HG02678 (cell line): ENCODE results near the gene CD44.
A peak's percentile ranks its signal among the peaks of the same experiment; 100 is the strongest.

ENCODE experiments used
- ATAC-seq: cut with Tn5 transposase; IDR thresholded peaks from one replicate; pipeline ENCODE4 v1.9.1; 2021; ENCODE audit warnings: mild to moderate bottlenecking, moderate library complexity; ENCODE audit not compliant: unreplicated experiment

The CD44 gene

DNA sequence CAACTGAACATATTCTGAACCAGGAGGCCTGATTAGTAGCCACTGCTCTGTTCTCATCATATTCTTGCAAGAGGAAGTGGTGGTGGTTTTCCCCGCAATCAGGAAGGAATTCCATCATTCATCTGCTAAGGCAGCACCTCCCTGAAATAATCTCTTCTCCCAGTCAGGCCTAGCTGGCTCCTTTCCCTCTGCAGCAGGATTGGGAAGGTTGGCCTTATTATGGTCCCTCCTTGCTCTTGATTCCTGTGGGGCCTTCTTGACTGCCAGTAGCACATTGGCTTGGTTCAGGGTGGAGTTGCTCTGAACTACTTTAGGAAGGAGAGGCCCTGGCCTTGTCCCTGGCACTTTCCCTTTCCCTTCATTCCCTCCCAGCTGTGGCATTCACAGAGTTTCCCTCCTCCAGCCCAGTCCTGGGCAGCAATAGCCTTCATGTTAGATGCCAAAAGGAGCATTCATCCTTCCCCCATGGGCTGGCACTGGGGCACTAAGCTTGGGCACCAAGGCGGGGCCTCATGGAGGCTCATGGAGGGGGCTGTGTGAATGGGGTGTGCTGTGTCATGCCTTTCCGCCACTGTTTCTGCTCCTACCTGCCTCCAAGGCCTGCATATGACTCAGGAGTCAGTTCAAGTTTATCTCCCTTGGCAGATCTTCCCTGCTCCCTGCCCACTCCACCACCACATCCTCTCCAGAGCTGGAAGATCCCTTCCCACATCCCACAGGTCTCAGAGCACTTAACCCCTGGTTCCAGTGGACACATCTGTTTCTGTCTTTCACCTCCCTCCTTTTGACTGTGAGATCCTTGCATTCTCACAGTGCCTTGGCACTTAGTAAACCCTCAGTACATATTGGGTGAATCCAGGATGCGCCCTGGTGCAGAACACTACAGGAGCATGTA, 27.6 kb upstream of the CD44 start:
- ATAC-seq, result no peak

GRCh38 chr11:35112056-35112845, 26.7 kb upstream of the CD44 start:
- no peak for ATAC-seq

DNA sequence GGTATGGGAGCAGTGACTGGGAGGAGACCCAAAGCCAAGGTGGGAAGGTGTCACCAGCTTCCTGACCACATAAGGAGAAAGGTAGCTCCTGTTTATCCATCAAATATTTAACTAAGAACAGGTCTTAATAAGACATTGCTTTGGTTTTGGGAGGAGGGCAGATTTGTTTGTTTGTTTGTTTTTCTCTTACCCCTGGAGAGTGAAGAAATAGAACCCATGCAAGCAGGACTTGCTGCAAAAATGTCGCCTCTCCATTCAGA, 26.2 kb upstream of the CD44 start:
- ATAC-seq, result no peak

GRCh38 chr11:35114906-35115687, 23.9 kb upstream of the CD44 start:
- ATAC-seq, result peak; percentile 42

GRCh38 chr11:35115688-35116030, 23.3 kb upstream of the CD44 start:
- ATAC-seq, result no peak

GRCh38 chr11:35116245-35116644, 22.7 kb upstream of the CD44 start:
- no peak for ATAC-seq

DNA sequence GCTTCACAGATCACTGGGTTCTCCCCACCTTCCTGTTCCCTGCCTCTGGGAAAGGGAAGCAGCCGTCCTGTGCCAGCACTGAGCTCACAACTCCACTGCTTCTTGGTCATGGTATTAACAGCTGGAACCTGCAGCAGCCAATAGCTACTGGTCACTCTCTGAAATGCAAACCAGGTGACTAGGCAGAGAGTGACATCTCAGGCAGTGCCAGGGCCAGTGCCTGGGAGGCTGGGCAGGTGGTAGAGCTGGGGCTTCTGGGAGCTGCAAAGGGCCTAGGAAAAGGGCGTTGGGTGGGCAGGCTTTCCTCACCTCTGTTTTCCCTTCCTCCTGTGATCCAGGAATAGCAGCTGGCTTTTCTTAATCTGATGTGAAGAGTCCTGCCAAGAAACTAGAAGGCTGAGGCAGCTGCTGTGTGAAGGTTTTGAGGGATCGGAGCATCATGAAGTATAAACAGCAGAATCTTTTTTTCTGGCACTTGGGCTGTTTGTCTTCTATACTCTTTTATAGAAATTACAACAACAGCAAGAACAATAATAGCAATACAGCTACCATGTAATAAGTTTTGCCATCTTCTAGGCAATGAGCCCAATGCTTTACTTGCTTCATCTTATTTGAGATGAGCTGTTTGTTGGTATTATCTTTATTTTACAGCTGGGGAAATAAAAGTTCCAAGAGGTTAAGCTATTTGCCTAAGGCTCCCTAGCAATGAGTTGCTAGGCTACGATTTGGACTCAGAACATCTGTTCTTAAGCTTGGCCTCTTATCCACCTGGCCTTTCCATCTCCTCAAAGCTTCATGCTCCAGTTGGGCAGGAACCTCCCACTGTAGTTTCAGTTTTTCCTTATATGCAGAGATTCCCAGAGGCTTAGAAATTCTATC, 22.0 kb upstream of the CD44 start:
- no peak for ATAC-seq

GRCh38 chr11:35118906-35119305, 20.1 kb upstream of the CD44 start:
- peak; percentile 82 for ATAC-seq

DNA sequence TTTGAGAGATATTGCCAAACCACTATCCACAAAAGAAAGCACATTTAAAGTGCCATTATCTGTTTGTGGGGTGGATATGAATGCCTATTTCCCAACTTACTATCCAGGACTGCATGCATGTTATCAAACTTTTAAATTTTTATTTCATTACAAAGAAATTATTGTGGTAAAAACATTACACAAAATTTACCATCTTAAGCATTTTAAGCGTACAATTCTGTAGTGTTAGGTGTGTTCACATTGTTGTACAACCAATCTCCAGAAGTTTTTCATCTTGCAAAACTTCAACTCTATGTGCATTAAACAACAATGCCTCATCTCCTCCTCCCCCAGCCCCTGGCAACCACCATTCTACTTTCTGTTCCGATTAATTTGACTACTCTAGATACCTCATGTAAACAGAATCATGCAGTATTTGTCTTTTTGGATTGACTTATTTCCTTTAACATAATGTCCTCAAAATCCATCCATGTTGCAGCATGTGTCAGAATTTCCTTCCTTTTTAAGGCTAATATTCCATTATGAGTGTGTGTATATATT, 17.6 kb upstream of the CD44 start:
- peak; percentile 40 for ATAC-seq

DNA sequence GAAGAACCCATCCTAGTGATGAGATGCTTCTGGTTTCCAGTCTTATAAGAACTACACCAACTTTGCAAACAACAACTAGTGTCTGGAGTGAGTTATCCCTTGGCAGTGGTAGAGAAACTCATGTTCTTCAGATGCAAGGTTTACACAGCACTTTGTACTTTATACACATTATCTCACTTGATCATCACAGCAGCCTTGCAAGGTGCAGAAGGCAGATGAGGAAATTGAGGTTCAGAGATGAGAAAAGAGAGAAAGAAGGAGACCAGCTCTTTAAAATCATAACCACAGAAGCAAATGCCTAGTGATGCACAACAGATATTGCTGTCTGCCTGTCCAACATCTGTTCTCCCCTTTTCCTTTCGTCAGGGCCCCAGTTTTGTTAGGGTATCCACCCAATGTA, 16.7 kb upstream of the CD44 start:
- ATAC-seq, result no peak

DNA sequence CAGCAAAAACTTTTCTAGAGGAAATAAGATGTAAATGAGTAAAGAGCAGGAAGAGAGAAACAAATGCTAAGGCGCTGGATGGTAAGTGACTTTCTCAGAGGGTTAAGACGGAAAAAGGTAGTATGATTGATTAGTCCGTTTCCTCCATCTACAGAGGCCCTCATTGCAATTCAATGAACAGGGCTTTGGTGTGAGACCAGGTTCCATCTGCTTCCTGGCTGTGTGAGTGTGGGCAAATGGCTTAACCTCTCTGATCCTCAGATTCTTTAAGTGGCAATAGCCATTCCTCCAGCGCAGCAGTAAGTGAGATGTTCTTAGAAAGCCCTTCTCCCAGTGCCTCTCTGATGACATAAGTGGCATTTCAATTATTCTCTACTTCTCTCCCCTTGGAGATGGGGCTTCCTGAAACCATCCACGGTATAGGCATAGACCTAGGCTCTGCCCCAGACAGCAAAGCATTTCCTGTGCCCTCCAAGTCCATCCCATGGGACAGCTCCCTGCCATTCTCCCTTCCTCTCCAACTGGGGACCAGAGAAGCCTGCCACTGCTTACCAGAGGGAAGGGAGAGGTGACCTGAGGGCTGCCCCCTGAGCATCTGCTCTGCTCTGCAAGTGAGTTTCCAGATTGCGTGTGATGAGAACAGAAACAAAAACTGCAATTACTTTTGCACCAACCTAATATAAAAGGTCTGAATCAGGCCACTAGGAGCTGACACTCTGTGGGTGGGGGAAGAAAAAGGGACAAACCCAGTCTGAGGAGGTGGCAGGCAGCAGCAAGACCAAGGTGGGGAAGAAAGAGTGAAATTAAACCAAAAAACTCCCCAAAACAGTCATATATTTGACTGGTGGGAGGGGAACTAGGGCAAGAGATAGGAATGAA, 12.7 kb upstream of the CD44 start:
- peak; percentile 62 for ATAC-seq

- ATAC-seq, result peak; percentile 23
Measured at GRCh38 chr11:35126879-35127581, 11.9 kb upstream of the CD44 start.

- peak; percentile 15 for ATAC-seq
Measured at GRCh38 chr11:35127619-35128018, 11.4 kb upstream of the CD44 start.

GRCh38 chr11:35131094-35131493, 7.9 kb upstream of the CD44 start:
- no peak for ATAC-seq

GRCh38 chr11:35131886-35132285, 7.1 kb upstream of the CD44 start:
- ATAC-seq, result no peak

DNA sequence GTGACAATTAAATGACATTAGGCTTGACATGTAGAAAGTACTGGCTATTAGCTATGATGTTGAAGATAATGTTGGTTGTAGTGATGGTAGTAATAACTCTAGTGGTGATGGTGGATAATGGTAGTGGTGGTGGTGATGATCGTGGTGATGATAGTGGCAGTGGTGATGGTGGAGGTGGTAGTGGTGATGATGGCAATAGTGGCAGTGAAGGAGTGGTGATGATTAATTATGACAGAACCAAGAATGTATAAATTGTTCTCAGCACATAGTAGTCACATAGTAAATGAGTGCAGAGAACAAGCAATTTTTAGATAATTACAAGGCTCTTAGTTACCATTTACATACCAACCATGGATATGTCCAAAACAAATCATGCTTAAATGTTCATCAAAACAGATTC, 5.3 kb upstream of the CD44 start:
- ATAC-seq, result no peak

DNA sequence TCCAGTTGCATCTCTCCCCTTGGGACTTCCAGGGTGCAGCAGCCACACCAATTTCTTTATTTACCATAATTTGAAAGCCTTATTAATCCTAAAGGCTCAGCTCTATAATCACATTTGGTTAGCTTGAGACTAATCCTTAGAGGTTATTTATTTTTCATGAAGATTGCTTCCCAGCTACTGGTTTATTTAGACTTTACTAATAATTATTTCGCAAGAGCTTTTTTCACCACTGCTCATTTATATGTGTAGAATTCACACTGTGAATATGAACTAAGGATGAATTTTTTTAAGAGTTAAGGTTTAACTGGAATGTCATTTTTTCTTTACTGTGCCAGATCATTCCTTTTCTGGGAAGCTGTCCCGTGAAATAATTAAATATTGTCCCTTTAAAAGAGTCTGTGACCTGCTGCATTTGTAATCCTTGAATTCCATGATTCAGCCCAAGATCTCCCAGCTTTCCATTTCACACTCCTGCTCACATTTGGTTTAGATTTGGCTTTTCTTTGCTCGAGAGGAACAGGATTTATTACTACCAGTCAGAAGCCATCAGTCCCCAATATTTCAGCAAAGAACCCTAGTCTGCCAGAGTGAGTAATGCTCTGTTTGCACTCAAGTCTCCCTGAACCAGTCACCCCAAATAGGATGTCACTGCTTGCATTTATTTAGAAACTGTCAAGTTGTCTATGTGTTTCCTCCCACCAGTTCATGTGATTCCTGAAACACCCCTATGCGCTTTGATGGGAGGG, 4.4 kb upstream of the CD44 start:
- ATAC-seq, result no peak

DNA sequence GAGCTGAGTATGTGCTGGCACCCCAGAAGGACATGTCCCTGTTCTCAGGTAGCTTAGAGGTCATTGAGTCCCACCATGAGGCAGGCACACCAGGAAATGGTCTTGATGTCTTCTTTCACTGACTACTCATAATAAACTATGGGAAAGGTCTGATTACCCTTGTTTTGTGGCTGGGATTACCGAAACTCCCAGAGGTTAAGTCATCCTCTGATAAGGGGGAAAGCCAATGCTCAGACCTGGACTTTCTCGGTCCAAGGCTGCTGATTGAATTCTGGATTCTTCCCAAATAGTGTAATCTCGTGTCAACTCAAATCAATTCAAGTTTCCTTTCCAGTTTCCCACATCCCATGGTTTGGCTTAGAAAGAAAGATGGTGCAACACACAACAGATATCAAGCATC, 3.7 kb upstream of the CD44 start:
- no peak for ATAC-seq
